Adrenal gland (tissue), 12 donors: ENCODE data around the gene MAPK4. TPM values are rescaled to one million over a fixed set of nuclear protein-coding genes. Genes with fewer than 3 reads are reported as not detected.

Experiments used
- DNase-seq, 7 donors: peaks; one replicate each; pipeline ENCODE4 v3.0.0-alpha.2; 2019 to 2020
- H3K27ac ChIP-seq, 5 donors: fragments of 200-600 bp; sonication (generic) in 4 of 5; 1 replicate in 3 of 5; 2 replicates in 2 of 5; pipeline versions ENCODE4 v1.5.1 to v1.8.0; 2016 to 2020; ENCODE audit warnings: mild to moderate bottlenecking in 1 of 5
- H3K27me3 ChIP-seq: fragments of 200-600 bp; 2 replicates; pipeline ENCODE4 v1.8.0; 2021
- H3K36me3 ChIP-seq, 2 donors: fragments of 200-600 bp; replicated peaks in 1 of 2; 1 replicate in 1 of 2; 2 replicates in 1 of 2; pipeline versions ENCODE4 v1.5.1 to v1.8.0; 2018 to 2022
- H3K4me1 ChIP-seq, 2 donors: fragments of 200-600 bp; replicated peaks in 1 of 2; 1 replicate in 1 of 2; 2 replicates in 1 of 2; pipeline versions ENCODE4 v1.5.1 to v1.8.0; 2018 to 2021
- H3K4me3 ChIP-seq, 4 donors: fragments of 200-600 bp; sonication (generic) in 3 of 4; one replicate each; pipeline ENCODE4 v1.5.1; 2016 to 2018
- H3K9me3 ChIP-seq, 3 donors: fragments of 200-600 bp; sonication (generic) in 1 of 3; replicated peaks in 1 of 3; 1 replicate in 2 of 3; 2 replicates in 1 of 3; pipeline versions ENCODE4 v1.5.1 to v1.8.0; 2016 to 2021
- POLR2A ChIP-seq, 2 donors: fragments of 450-650 bp; IDR thresholded peaks; one replicate each; pipeline ENCODE4 v1.6.1; 2017; ENCODE audit warnings: antibody characterized with exemption in 2 of 2, mild to moderate bottlenecking in 2 of 2, moderate library complexity in 1 of 2
- whole genome bisulfite sequencing, 4 donors: extraction: QIAGEN DNeasy Blood & Tissue Kit in 2 of 4; methylation state at CpG; one replicate each; pipeline versions ENCODE4 v1.1.5 to v1.1.7; 2013 to 2017; 5-methylcytosine and 5-hydroxymethylcytosine counted together
- intact Hi-C, 2 donors: fragments of 100-400 bp; cut with DNase I; formaldehyde crosslinking; loops; one replicate each; pipeline versions ENCODE4 v1.14.1 to v1.15.0; 2022 to 2023
- polyA plus RNA-seq, 3 donors: library from polyadenylated mRNA; stranded (reverse); fragments of 200-250 nt in 2 of 3; fragments of 350-450 nt in 1 of 3; fragmentation: Illumina TruSeq in 1 of 3; extraction: RNeasy Lipid Tissue Mini Kit (QIAGEN cat#74804) in 1 of 3; gene quantifications; one replicate each; pipeline ENCODE4 v1.2.3, GENCODE V29; 2013 to 2014
- total RNA-seq, 9 donors: library from RNA; depleted of rRNA in 4 of 9; stranded (reverse); fragments of >200 nt in 4 of 9; fragments of 120-200 nt in 1 of 9; fragmentation: NEBNext Ultra II Directional in 1 of 9; extraction: Animal tissue kit (Norgen Biotek cat#: 25700) in 1 of 9; gene quantifications; one replicate each; pipeline versions ENCODE4 v1.1.0 to v1.2.4, GENCODE V29; 2013 to 2023
- TF ChIP-seq, protein P1 (sequence below), 6 experiments: fragments of 450-650 bp in 4 of 6; fragments of 200-600 bp in 2 of 6; sonication (generic) in 1 of 6; IDR thresholded peaks; 1 replicate in 5 of 6; 2 replicates in 1 of 6; pipeline versions ENCODE4 v1.5.1 to v1.8.0; 2016 to 2021; ENCODE audit warnings: antibody characterized with exemption in 6 of 6, mild to moderate bottlenecking in 2 of 6, moderate library complexity in 1 of 6
- donor health status: healthy with polysubstance abuse.
- donor health status: Bipolar disorder and iron deficiency.
- donor health status: DM: yes; HTN: yes; CAD: no.
- donor health status: DM: no; HTN: no; CAD: no.
- donor health status: DM: no; HTN: no; CAD: no.
- donor health status: DM: yes; HTN: yes; CAD: no.

Gene MAPK4
- total and polyA plus RNA-seq, 12 donors = 16.3 to 231 (median 33.9) TPM

DNA sequence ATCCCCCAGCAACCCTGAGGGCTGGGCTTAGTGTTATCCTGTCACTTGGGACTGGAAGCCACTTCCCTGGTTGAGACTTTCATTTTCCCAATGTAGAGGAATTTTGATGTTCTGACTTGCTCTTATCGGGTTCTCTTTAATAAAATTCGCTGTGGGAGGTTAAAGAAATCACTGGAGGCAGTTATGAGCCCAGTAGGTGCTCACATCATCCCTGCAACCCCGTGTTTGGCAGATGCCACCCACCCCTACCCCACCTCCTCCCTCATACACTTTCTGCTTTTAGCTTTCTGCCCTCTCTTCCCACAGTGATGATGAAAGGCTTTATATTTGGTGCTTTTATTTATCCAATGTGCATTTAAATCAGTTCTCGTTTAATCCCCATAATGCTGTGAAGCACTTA is 106.6 kb downstream of the MAPK4 start:
- Histone ChIP-seq H3K4me3 (no peak overlapping the region), H3K4me1 (peaks cover 9 to 12% of the 10 kb centered on the region in 2 donors), H3K27me3 (no peaks in the 10 kb centered on the region), H3K36me3 (no peaks in the 10 kb centered on the region), H3K27ac (no peak overlapping the region), H3K9me3 (no peaks in the 10 kb centered on the region)
- 88 to 96% (median 89%) methylated on average over 4 of the region's 4 CpGs for WGBS, 4 donors
- no peak for DNase-seq
- intact Hi-C loops = no loop called here
- TF ChIP-seq POLR2A (IDR thresholded peaks at IDR 0.05) = no peak
- TF ChIP-seq, protein P1, sequence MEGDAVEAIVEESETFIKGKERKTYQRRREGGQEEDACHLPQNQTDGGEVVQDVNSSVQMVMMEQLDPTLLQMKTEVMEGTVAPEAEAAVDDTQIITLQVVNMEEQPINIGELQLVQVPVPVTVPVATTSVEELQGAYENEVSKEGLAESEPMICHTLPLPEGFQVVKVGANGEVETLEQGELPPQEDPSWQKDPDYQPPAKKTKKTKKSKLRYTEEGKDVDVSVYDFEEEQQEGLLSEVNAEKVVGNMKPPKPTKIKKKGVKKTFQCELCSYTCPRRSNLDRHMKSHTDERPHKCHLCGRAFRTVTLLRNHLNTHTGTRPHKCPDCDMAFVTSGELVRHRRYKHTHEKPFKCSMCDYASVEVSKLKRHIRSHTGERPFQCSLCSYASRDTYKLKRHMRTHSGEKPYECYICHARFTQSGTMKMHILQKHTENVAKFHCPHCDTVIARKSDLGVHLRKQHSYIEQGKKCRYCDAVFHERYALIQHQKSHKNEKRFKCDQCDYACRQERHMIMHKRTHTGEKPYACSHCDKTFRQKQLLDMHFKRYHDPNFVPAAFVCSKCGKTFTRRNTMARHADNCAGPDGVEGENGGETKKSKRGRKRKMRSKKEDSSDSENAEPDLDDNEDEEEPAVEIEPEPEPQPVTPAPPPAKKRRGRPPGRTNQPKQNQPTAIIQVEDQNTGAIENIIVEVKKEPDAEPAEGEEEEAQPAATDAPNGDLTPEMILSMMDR (IDR thresholded peaks at IDR 0.05) = no peak

- Histone ChIP-seq H3K27me3 (no peaks in the 10 kb centered on the region), H3K4me3 (no peak overlapping the region), H3K36me3 (no peaks in the 10 kb centered on the region), H3K27ac (no peak overlapping the region), H3K4me1 (no peaks in the 10 kb centered on the region), H3K9me3 (no peaks in the 10 kb centered on the region)
- DNase-seq = no peak
- WGBS, 4 donors = 90 to 94% (median 91%) methylated on average over 3 of the region's 3 CpGs
- TF ChIP-seq POLR2A (IDR thresholded peaks at IDR 0.05) = no peak
- TF ChIP-seq, protein P1 (IDR thresholded peaks at IDR 0.05) = no peak
- intact Hi-C loops = no loop called here
Observed at GRCh38 chr18:50671376-50671775, 111.5 kb downstream of the MAPK4 start.

GRCh38 chr18:50674307-50674980 is 114.6 kb downstream of the MAPK4 start:
- no peaks in the 10 kb centered on the region for H3K36me3 ChIP-seq
- TF ChIP-seq, protein P1 (IDR thresholded peaks at IDR 0.05) = no peak
- no peak for TF ChIP-seq POLR2A (IDR thresholded peaks at IDR 0.05)
- intact Hi-C loops = no loop called here
- WGBS, 4 donors = 76 to 83% (median 80%) methylated on average over 10 of the region's 10 CpGs
- no peaks in the 10 kb centered on the region for H3K9me3 ChIP-seq
- H3K27me3 ChIP-seq = no peaks in the 10 kb centered on the region
- H3K27ac ChIP-seq = no peak overlapping the region
- H3K4me1 ChIP-seq = no peaks in the 10 kb centered on the region
- H3K4me3 ChIP-seq = no peak overlapping the region
- DNase-seq = peak in 1 of 7 donors; percentile 34

DNA sequence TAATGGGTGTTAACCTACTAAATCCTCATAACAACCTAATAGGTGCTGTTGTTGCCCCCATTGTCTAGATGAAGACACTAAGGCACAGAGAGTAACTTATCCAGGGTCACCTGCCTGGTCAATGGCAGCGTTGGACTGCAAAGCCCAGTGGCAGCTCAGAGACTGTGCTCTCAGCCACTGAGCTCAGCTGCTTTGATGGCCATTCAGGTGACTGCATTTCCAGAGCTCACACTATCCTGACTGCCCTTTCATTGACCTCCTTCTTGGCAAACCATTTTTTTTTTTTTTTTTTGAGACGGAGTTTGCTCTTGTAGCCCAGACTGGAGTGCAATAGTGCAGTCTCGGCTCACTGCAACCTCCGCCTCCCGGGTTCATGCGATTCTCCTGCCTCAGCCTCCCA is 115.2 kb downstream of the MAPK4 start:
- no peak overlapping the region for H3K4me3 ChIP-seq
- no peaks in the 10 kb centered on the region for H3K9me3 ChIP-seq
- no peaks in the 10 kb centered on the region for H3K36me3 ChIP-seq
- no peaks in the 10 kb centered on the region for H3K4me1 ChIP-seq
- DNase-seq = no peak
- intact Hi-C loops = no loop called here
- TF ChIP-seq, protein P1 (IDR thresholded peaks at IDR 0.05) = no peak
- no peak for TF ChIP-seq POLR2A (IDR thresholded peaks at IDR 0.05)
- H3K27ac ChIP-seq = no peak overlapping the region
- WGBS, 4 donors = 82 to 89% (median 87%) methylated on average over 6 of the region's 6 CpGs
- H3K27me3 ChIP-seq = no peaks in the 10 kb centered on the region
